Measurements from ENCODE around the gene CUTA.

GRCh38 chr6:33443619-33444504, 26.0 kb upstream of the CUTA start:
- TF ChIP-seq, protein P1, sequence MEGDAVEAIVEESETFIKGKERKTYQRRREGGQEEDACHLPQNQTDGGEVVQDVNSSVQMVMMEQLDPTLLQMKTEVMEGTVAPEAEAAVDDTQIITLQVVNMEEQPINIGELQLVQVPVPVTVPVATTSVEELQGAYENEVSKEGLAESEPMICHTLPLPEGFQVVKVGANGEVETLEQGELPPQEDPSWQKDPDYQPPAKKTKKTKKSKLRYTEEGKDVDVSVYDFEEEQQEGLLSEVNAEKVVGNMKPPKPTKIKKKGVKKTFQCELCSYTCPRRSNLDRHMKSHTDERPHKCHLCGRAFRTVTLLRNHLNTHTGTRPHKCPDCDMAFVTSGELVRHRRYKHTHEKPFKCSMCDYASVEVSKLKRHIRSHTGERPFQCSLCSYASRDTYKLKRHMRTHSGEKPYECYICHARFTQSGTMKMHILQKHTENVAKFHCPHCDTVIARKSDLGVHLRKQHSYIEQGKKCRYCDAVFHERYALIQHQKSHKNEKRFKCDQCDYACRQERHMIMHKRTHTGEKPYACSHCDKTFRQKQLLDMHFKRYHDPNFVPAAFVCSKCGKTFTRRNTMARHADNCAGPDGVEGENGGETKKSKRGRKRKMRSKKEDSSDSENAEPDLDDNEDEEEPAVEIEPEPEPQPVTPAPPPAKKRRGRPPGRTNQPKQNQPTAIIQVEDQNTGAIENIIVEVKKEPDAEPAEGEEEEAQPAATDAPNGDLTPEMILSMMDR (IDR thresholded peaks at IDR 0.05): no peak
- TF ChIP-seq POLR2AphosphoS5 (IDR thresholded peaks at IDR 0.05) (no peak), POLR2A (IDR thresholded peaks at IDR 0.05) (no peak)

All from breast epithelium (tissue), 3 donors.